ENCODE data around the gene HOMER1. TPM values are rescaled to one million over a fixed set of nuclear protein-coding genes. Genes with fewer than 3 reads are reported as not detected.

The HOMER1 gene
- total RNA-seq, 2 donors from 2014 or later = 2.1 to 15.8 TPM

DNA sequence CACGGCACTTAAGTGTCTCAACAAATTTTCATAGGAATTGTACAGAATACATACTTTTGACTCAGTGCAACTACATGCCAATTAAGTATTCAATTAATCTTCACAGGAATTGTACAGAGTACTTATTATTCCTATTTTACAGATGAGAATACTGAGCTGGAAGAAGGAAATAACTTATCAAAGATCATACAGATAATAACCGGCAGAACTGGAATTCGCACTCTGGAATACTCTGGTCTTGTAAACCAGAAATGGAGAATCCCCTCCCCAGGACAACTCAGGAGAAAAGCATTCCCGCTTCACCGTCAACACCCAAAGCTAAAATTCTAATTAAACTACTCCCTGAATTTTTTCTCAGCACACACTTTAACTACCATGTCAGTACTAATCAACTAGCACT lies 112.7 kb downstream of the HOMER1 start:
- WGBS = 85% methylated on average over 5 of the region's 5 CpGs
- no peak overlapping the region for H3K27ac ChIP-seq
- H3K36me3 ChIP-seq = no peaks in the 10 kb centered on the region
- no peaks in the 10 kb centered on the region for H3K9me3 ChIP-seq
- TF ChIP-seq, protein P1, sequence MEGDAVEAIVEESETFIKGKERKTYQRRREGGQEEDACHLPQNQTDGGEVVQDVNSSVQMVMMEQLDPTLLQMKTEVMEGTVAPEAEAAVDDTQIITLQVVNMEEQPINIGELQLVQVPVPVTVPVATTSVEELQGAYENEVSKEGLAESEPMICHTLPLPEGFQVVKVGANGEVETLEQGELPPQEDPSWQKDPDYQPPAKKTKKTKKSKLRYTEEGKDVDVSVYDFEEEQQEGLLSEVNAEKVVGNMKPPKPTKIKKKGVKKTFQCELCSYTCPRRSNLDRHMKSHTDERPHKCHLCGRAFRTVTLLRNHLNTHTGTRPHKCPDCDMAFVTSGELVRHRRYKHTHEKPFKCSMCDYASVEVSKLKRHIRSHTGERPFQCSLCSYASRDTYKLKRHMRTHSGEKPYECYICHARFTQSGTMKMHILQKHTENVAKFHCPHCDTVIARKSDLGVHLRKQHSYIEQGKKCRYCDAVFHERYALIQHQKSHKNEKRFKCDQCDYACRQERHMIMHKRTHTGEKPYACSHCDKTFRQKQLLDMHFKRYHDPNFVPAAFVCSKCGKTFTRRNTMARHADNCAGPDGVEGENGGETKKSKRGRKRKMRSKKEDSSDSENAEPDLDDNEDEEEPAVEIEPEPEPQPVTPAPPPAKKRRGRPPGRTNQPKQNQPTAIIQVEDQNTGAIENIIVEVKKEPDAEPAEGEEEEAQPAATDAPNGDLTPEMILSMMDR (IDR thresholded peaks at IDR 0.05) = no peak
- TF ChIP-seq POLR2AphosphoS5 (IDR thresholded peaks at IDR 0.05) = no peak
- TF ChIP-seq POLR2A (IDR thresholded peaks at IDR 0.05) = no peak
- H3K4me3 ChIP-seq = no peak overlapping the region
- intact Hi-C loops (cut with DNase I) = no loop called here
- no peak for DNase-seq (ENCODE audit: low spot score)
- H3K27me3 ChIP-seq (replicated peaks; ENCODE audit: insufficient read depth) = no peaks in the 10 kb centered on the region
- no peaks in the 10 kb centered on the region for H3K4me1 ChIP-seq (replicated peaks)

DNA sequence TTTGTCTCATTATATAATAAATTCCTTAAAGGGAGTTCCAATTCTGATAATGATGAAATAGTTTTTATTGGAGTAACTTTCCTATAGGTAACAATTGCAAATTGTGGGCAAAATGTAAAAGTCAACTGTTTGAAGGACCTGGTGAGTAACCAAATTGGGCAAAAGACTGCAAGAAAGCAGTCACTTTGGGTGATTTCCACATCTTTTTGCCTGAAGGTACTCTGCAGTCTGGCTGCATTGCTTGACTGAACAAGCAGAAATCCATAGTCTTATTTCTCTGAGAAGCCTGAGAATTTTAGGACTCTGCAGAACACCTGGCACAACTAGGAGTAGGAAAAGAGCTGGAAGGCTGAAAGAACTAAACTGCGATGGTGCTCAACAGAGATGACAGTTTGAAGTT lies 114.9 kb downstream of the HOMER1 start:
- TF ChIP-seq POLR2A (IDR thresholded peaks at IDR 0.05) (no peak), POLR2AphosphoS5 (IDR thresholded peaks at IDR 0.05) (no peak)
- TF ChIP-seq, protein P1 (IDR thresholded peaks at IDR 0.05) = no peak
- Histone ChIP-seq H3K9me3 (no peaks in the 10 kb centered on the region), H3K27ac (no peak overlapping the region), H3K4me3 (no peak overlapping the region), H3K36me3 (no peaks in the 10 kb centered on the region), H3K27me3 (replicated peaks; ENCODE audit: insufficient read depth) (no peaks in the 10 kb centered on the region), H3K4me1 (replicated peaks) (no peaks in the 10 kb centered on the region)
- 82% methylated on average over 1 of the region's 1 CpG for WGBS
- intact Hi-C loops (cut with DNase I) = no loop called here
- DNase-seq (ENCODE audit: low spot score) = no peak

DNA sequence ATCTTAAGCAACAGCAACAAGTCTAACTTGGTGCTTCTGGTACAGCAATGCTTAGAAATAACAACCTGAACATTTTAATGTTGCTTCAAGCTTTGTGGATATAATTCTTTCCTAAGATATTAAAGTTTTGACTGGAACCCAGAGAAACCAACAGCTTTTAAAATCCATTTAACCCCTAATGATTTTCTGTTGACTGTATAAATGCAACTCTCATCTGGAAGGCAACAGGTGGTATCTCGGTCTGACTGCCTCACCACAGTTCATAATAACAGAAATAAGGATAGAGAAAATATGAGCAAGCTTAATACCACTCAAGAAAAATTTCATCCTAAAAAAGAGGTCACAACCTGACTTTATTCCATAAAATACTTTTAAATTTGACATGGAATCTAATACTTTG lies 116.9 kb downstream of the HOMER1 start:
- 96% methylated on average over 1 of the region's 1 CpG for WGBS
- H3K4me3 ChIP-seq = no peak overlapping the region
- H3K36me3 ChIP-seq = no peaks in the 10 kb centered on the region
- no peaks in the 10 kb centered on the region for H3K4me1 ChIP-seq (replicated peaks)
- H3K27ac ChIP-seq = no peak overlapping the region
- TF ChIP-seq, protein P1 (IDR thresholded peaks at IDR 0.05) = no peak
- TF ChIP-seq POLR2A (IDR thresholded peaks at IDR 0.05) (no peak), POLR2AphosphoS5 (IDR thresholded peaks at IDR 0.05) (no peak)
- no peaks in the 10 kb centered on the region for H3K27me3 ChIP-seq (replicated peaks; ENCODE audit: insufficient read depth)
- intact Hi-C loops (cut with DNase I) = no loop called here
- no peaks in the 10 kb centered on the region for H3K9me3 ChIP-seq
- no peak for DNase-seq (ENCODE audit: low spot score)

DNA sequence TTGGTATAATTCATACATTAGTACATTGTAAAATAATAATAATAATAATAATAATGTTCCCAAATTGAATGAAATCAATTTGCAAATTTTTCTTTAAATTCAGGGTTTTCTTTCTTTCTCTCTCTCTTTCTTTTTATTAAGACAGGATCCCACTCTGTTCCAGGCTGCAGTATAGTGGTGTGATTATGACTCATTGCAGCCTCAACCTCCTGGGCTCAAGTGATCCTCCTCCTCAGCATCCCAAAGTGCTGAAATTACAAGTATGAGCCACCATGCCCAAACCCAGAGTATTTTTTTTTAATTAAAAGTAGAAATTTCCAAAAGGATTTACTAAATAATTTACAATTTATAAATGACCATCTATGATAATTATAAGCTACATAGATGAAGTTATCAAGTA lies 117.7 kb downstream of the HOMER1 start:
- intact Hi-C loops (cut with DNase I) = no loop called here
- no peak overlapping the region for H3K27ac ChIP-seq
- H3K27me3 ChIP-seq (replicated peaks; ENCODE audit: insufficient read depth) = no peaks in the 10 kb centered on the region
- no peak for DNase-seq (ENCODE audit: low spot score)
- no peak for TF ChIP-seq POLR2A (IDR thresholded peaks at IDR 0.05)
- TF ChIP-seq, protein P1 (IDR thresholded peaks at IDR 0.05) = no peak
- TF ChIP-seq POLR2AphosphoS5 (IDR thresholded peaks at IDR 0.05) = no peak
- no peaks in the 10 kb centered on the region for H3K4me1 ChIP-seq (replicated peaks)
- no peaks in the 10 kb centered on the region for H3K9me3 ChIP-seq
- no peaks in the 10 kb centered on the region for H3K36me3 ChIP-seq
- H3K4me3 ChIP-seq = no peak overlapping the region

DNA sequence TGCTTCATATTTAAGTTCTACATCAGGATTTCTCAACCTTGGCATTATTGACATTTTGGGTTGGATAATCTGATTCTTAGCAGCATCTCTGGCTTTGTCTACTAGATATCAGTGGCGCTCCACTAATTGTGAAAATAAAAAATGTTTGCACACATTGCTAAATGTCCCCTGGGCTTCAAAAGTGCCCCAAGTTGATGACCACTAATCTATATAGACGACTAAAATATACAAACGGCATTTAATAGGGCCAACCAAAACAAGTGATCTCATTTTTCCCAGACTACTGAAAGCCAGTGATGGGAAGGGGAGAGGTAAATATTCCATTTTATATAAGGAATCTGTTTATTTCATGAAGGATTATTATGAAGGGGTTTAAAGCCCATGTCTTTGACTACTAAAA lies 118.6 kb downstream of the HOMER1 start:
- DNase-seq (ENCODE audit: low spot score) = no peak
- TF ChIP-seq POLR2A (IDR thresholded peaks at IDR 0.05) (no peak), POLR2AphosphoS5 (IDR thresholded peaks at IDR 0.05) (no peak)
- TF ChIP-seq, protein P1 (IDR thresholded peaks at IDR 0.05) = no peak
- WGBS = 73% methylated on average over 3 of the region's 3 CpGs

More for the DNA sequence above, 118.6 kb downstream of the HOMER1 start:
- H3K36me3 ChIP-seq = no peaks in the 10 kb centered on the region
- no peak overlapping the region for H3K4me3 ChIP-seq
- no peaks in the 10 kb centered on the region for H3K4me1 ChIP-seq (replicated peaks)
- H3K27ac ChIP-seq = no peak overlapping the region
- H3K9me3 ChIP-seq = no peaks in the 10 kb centered on the region
- intact Hi-C loops (cut with DNase I) = no loop called here
- H3K27me3 ChIP-seq (replicated peaks; ENCODE audit: insufficient read depth) = no peaks in the 10 kb centered on the region
